ENCODE measurements around the gene PDZRN4.

DNA sequence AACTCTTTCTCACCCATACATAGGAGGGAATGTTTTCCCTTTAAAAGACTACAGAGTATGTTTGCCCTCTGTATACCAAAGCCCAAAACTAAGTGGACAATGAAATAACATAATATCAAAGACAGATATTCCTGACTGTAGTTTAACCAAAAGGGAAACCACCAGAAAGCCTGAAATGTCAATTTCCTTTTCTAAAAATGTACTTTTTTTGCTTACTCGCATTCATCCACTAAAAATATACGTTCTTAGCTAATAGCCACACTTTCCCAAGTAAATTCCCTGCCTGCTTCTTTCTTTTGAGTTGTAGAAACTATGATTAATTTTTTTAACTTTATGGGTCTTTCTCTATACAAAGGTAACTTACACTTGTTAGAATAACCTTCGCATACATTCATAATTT, 280.2 kb downstream of the PDZRN4 start:
- TF ChIP-seq, protein P1, sequence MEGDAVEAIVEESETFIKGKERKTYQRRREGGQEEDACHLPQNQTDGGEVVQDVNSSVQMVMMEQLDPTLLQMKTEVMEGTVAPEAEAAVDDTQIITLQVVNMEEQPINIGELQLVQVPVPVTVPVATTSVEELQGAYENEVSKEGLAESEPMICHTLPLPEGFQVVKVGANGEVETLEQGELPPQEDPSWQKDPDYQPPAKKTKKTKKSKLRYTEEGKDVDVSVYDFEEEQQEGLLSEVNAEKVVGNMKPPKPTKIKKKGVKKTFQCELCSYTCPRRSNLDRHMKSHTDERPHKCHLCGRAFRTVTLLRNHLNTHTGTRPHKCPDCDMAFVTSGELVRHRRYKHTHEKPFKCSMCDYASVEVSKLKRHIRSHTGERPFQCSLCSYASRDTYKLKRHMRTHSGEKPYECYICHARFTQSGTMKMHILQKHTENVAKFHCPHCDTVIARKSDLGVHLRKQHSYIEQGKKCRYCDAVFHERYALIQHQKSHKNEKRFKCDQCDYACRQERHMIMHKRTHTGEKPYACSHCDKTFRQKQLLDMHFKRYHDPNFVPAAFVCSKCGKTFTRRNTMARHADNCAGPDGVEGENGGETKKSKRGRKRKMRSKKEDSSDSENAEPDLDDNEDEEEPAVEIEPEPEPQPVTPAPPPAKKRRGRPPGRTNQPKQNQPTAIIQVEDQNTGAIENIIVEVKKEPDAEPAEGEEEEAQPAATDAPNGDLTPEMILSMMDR (IDR thresholded peaks at IDR 0.05), result no peak
- no peak for TF ChIP-seq POLR2AphosphoS5 (IDR thresholded peaks at IDR 0.05)
- TF ChIP-seq POLR2A (IDR thresholded peaks at IDR 0.05), result no peak

All from stomach (tissue), 4 donors.